HG02571 (cell line): ENCODE results near the gene TRIM46.
"Not testable (repeated sequence)": the region's sequence is repeated elsewhere in the genome, so short reads cannot be mapped to it uniquely, and the experiment has no call there.

Experiments
- ATAC-seq: cut with Tn5 transposase; IDR thresholded peaks from one replicate; pipeline ENCODE4 v1.9.1; 2021; ENCODE audit warnings: mild to moderate bottlenecking, moderate library complexity; ENCODE audit not compliant: unreplicated experiment

The TRIM46 gene

DNA sequence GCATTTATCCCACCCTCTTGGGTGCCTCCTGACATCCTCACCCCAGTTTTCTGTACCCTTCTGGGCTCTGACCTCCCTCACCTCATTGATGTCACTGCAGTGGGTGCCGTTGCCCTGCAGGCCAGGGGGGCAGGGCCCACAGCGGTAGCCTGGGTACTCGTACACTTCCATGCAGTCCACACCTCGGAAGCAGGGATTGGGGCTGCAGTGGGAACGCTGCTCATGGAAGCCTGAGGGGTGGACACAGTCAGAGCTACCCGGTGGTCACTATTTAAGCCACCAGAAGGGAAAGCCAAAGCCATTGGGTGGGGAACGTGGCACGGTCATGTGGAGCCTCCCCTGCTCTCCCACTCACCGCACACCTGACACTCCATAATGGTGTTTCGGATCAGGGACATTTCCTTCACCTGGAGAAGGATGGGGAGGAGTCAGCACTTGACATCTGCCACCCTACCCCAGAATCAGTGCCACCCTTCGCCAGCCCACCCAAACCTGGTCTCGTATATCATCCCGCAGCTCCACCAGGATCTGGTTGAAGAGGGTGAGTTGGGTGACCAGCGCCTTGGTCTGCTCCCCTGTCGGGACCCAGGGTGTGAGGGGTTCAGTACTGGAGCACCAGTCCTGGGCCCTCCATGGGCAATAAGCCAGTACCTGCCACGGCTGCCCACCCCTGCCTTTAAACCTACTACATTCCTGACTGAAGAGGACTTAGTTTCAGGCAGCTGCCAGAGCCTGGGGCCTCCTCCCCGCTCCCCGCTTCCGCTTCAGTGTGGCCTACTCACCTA lies 29.3 kb downstream of the TRIM46 start:
- no peak for ATAC-seq

GRCh38 chr1:155205035-155205434 lies 31.4 kb downstream of the TRIM46 start:
- no peak for ATAC-seq

- ATAC-seq: no peak
Measured at GRCh38 chr1:155205969-155206593, 32.4 kb downstream of the TRIM46 start.

DNA sequence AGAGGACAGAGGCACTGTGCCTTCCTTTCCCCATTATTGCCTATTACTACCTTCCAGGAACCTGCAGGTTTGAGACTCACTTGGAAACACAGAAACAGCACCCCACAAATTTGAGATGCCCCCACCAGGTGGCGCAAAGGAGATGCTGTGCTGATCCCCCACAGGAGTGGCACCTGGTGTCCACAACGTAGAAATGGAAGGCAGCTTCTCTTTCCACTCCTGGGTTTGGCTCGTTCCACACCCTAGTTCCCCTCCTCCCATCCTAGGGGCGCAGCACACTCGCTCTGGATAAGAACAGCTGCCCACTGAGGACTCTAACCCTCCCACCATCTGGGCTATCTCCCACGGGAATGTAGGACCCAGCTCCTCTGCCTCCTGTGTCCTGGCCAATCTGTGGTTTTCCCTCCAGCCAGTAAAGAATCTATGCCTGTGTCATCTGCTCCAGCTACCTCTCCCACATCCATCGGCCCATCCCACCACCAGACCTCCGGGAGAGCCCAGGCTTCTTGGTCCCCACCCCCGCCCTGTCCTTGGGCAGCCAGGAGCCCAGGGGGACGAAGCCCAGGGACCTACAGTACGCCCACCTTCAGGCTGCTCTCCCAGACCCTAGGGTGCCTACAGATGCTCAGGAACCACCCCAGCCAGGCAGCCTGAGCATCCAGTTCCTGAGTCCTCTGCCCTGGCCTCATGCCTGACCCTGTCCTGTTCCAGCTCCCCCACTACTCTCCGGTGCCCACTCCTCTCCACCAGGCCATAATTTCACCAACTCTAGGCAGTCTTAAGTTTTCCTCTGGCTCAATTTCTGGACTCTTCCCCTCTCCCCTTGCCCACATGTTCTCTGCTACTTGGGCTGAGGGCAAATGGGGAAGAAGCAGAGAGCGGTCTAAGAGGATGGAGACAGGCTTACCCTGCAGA lies 33.5 kb downstream of the TRIM46 start:
- no peak for ATAC-seq

- ATAC-seq: no peak
Measured at GRCh38 chr1:155207806-155208540, 34.3 kb downstream of the TRIM46 start, which contains the start of gene THBS3. THBS3 (minus strand) TSS chr1:155207897; CDS start chr1:155207876, 21 bp downstream.

DNA sequence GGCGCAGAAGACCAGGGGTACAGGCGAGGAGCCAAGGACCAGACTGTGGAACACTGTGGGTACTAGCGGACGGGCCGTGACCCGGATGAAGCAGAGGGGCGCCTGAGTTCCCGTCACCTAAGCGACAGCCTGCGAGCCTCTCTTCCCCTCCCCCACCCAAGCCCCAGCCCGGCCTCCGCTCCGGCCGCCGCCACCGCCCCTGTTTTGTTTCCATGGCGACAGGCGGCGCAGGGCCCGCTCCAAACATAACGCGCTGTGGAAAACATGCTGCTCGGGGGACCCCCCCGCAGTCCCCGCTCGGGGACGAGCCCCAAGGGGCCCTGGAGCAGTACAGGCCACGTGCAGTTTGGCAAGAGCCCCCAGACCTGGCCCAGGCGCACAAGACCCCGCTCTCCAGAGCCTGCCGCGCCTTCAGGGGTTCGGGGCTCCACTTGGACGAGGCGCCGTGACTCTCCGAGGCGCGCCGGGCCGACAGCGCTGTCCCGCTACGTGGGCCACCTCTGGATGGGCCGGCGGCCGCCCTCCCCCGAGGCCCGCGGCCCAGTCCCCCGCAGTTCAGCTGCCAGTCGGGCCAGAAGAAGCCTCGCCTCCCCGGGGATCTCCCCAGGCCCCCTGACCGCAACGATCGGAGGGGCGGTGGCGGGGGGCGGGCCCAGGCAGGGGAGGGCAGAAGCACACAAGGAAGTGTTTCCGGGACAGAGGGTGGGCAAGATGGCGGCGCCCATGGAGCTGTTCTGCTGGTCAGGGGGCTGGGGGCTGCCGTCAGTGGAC lies 35.1 kb downstream of the TRIM46 start, which contains the start of gene MTX1:
TSS of gene MTX1 (plus strand) at position 155 of the 771 bp plus-strand sequence. CDS start at position 265, 110 bp downstream.
- peak; percentile 77 for ATAC-seq

- no peak for ATAC-seq
Measured at GRCh38 chr1:155209312-155209721, 35.7 kb downstream of the TRIM46 start.

GRCh38 chr1:155210314-155211104 lies 36.9 kb downstream of the TRIM46 start:
- ATAC-seq: no peak

- not testable (repeated sequence) for ATAC-seq
Measured at GRCh38 chr1:155211381-155212050, 37.9 kb downstream of the TRIM46 start.

GRCh38 chr1:155212051-155212440 lies 38.4 kb downstream of the TRIM46 start:
- not testable (repeated sequence) for ATAC-seq

- not testable (repeated sequence) for ATAC-seq
Measured at GRCh38 chr1:155214702-155215101, 41.1 kb downstream of the TRIM46 start.

- ATAC-seq: no peak
Measured at GRCh38 chr1:155218854-155219591, 45.4 kb downstream of the TRIM46 start.

GRCh38 chr1:155219592-155220031 lies 46.0 kb downstream of the TRIM46 start:
- ATAC-seq: no peak

- not testable (repeated sequence) for ATAC-seq
Measured at GRCh38 chr1:155220211-155220965, 46.7 kb downstream of the TRIM46 start.

DNA sequence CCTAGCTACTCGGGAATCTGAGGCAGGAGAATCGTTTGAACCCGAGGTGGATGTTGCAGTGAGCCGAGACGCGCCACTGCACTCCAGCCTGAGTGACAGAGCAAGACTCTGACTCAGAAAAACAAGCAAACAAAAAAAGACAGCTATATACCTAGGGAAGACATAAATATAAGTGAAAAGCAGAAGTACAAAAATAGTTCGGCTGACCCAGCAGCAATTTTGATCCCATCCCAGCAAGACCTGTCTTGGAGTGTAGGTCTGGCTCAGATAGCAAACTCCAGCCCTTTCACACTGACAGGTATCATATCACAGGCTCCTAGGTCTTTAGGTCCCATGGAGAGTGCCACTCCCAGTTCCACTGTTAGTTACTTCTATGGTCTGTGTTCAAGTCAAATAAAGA lies 49.4 kb downstream of the TRIM46 start:
- ATAC-seq: no peak

GRCh38 chr1:155225404-155225759 lies 51.7 kb downstream of the TRIM46 start:
- ATAC-seq: not testable (repeated sequence)
